KOPT-K1 (cell line): ENCODE data around the gene VANGL1.
A peak's percentile ranks its signal among the peaks of the same experiment; 100 is the strongest.

ENCODE experiments used
- H3K27ac ChIP-seq: fragments of 200-600 bp; sonication (generic); 2 replicates; pipeline ENCODE4 v1.5.1; 2016; ENCODE audit warnings: antibody characterized with exemption, mild to moderate bottlenecking, low read depth, low read length; ENCODE audit not compliant: poor library complexity, severe bottlenecking
- H3K36me3 ChIP-seq: fragments of 200-600 bp; sonication (generic); 2 replicates; pipeline ENCODE4 v1.5.1; 2017; ENCODE audit warnings: antibody characterized with exemption, mild to moderate bottlenecking, low read length, moderate library complexity; ENCODE audit not compliant: insufficient read depth
- H3K9me3 ChIP-seq: fragments of 200-600 bp; sonication (generic); 2 replicates; pipeline ENCODE4 v1.5.1; 2017; ENCODE audit warnings: antibody characterized with exemption, low read length, mild to moderate bottlenecking; ENCODE audit not compliant: insufficient read depth, poor library complexity, severe bottlenecking

The VANGL1 gene

DNA sequence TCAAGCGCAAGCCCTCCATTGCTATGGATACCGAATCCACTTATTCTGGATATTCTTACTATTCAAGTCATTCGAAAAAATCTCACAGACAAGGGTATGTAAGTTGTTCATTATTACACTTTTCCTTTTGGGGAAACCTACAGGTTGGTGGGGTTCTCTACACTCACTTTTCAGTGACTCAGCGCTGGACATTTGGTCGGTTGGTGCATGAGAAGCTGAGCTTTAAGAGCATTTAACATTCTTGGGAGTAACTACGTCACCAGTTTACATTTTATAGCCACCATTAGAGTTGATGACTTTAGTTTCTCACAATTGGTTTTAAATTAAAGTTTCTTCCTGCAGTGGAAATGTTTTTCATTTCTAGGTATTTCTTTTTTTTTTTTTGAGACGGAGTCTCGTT is 9.6 kb downstream of the VANGL1 start:
- H3K27ac ChIP-seq: peak overlapping the region; percentile 84
- H3K36me3 ChIP-seq: peaks cover 50% of the 10 kb centered on the region
- no peaks in the 10 kb centered on the region for H3K9me3 ChIP-seq

- peak overlapping the region; percentile 53 for H3K27ac ChIP-seq
- H3K9me3 ChIP-seq: no peaks in the 10 kb centered on the region
- peaks cover 58% of the 10 kb centered on the region for H3K36me3 ChIP-seq
Measured at GRCh38 chr1:115652236-115652788, 10.5 kb downstream of the VANGL1 start.

- Histone ChIP-seq H3K36me3 (peaks cover 76% of the 10 kb centered on the region), H3K9me3 (peaks cover 6% of the 10 kb centered on the region), H3K27ac (peak overlapping the region; percentile 89)
Measured at GRCh38 chr1:115654125-115654524, 12.4 kb downstream of the VANGL1 start.

GRCh38 chr1:115654663-115655305 is 13.0 kb downstream of the VANGL1 start:
- Histone ChIP-seq H3K27ac (peak overlapping the region; percentile 89), H3K36me3 (peaks cover 82% of the 10 kb centered on the region), H3K9me3 (peaks cover 6% of the 10 kb centered on the region)

- Histone ChIP-seq H3K27ac (peak overlapping the region; percentile 89), H3K36me3 (peaks cover 87% of the 10 kb centered on the region), H3K9me3 (peaks cover 6% of the 10 kb centered on the region)
Measured at GRCh38 chr1:115655306-115655663, 13.5 kb downstream of the VANGL1 start.

DNA sequence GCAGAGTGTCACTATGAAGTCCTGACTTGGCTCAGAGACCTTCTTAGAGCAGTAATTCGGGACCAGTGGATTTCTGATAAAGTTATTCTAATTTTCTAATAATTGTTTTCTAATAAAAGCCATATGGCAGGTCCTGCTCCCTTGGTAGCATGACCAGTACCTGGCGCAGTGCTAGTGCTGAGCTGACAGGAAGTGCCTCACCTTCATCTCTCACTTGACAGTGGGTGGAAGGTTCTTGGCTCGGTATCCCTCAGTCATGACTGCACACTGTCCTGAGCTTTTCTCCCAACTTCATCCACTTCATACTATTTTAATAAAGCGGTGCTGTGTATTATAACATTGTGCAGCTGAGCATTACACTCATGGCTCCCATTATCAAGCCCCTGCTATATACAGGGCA is 14.1 kb downstream of the VANGL1 start:
- Histone ChIP-seq H3K36me3 (peaks cover 89% of the 10 kb centered on the region), H3K27ac (peak overlapping the region; percentile 89), H3K9me3 (peaks cover 6% of the 10 kb centered on the region)

GRCh38 chr1:115656461-115657077 is 14.8 kb downstream of the VANGL1 start:
- H3K36me3 ChIP-seq: peaks cover 89% of the 10 kb centered on the region
- peak overlapping the region; percentile 89 for H3K27ac ChIP-seq
- H3K9me3 ChIP-seq: peaks cover 6% of the 10 kb centered on the region

- H3K36me3 ChIP-seq: peaks cover 89% of the 10 kb centered on the region
- peaks cover 6% of the 10 kb centered on the region for H3K9me3 ChIP-seq
- H3K27ac ChIP-seq: peak overlapping the region; percentile 89
Measured at GRCh38 chr1:115658646-115659045, 16.9 kb downstream of the VANGL1 start.

DNA sequence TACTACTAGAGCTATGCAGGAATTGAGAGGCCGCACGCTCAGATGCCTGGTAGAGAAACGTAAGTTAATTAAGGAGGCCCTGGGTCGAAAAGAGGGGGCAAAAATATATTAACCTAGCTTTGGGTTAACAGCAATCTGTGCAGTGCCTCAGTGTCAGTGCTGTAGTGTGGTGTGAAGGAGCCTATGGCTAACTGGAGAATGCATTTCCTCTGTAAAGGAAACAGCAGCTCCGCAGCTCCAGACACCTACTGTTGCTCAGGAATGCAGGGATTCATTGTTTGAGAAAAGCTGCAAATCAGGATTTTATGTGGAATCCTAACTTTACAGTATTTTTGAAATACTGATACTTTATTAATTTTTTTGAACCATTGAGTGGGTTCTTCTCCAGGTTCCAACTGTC is 18.4 kb downstream of the VANGL1 start:
- Histone ChIP-seq H3K27ac (no peak overlapping the region), H3K9me3 (peaks cover 6% of the 10 kb centered on the region), H3K36me3 (peaks cover 94% of the 10 kb centered on the region)

- Histone ChIP-seq H3K9me3 (peaks cover 6% of the 10 kb centered on the region), H3K27ac (no peak overlapping the region), H3K36me3 (peaks cover 96% of the 10 kb centered on the region)
Measured at GRCh38 chr1:115661157-115661556, 19.4 kb downstream of the VANGL1 start.

DNA sequence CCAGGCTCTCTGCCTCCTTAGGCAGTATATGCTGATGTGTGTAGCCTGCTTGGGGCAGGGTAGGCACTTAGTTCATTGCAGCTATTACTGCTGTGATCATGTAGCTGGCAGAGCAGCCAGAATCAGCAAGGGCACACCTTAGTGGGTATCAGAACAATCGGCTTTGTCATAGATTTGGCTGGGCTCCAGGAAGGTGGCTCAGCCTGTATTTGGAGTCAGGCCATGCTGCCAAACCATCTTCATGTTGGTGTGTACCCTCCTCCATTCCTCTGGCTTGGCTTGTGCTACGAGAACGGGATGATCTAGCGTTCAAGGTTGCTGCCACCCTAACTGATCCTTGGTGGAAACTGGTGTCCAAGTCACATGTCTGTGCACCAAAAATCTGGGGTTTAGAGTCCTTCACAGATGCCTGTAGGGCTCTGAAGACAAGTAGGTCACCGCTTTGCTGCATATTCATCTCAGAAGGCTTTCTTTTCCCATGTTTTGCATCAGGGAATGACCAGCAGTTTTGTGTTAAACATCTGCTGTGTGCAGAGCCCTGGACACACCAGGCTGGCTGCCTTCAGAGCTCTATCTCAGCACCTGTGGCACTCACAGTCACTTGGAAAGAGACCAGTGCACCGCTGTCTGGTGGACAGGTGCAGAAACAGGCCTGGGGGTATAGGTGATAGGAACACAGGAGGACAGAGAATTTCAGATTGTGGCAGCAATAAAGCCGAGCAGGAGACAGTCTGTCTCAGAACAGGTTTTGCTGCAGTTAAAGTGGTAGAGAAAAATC is 23.7 kb downstream of the VANGL1 start:
- peak overlapping the region; percentile 98 for H3K27ac ChIP-seq
- peaks cover 95% of the 10 kb centered on the region for H3K36me3 ChIP-seq
- H3K9me3 ChIP-seq: no peaks in the 10 kb centered on the region

- Histone ChIP-seq H3K36me3 (peaks cover 91% of the 10 kb centered on the region), H3K27ac (peak overlapping the region; percentile 98), H3K9me3 (no peaks in the 10 kb centered on the region)
Measured at GRCh38 chr1:115666206-115666605, 24.4 kb downstream of the VANGL1 start.

DNA sequence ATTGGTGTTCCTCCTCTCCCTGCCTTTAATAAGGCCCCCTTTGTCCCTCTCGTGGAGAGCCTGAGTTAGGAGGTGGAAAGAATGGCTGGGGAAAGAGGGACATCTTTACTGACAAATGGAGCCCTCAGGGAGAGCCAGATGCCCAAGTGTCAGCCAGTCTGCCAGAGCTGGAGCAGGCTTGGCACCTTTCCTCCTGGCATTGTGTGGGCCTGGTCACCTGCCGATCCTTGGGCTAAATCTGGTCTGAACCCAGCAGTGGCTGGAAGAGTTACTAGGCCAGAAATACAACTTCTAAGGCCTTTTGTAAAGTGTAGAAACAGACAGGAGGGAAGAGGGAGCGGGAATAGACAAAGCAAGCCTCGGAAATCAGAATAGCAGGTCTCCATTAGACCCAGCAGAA is 24.9 kb downstream of the VANGL1 start:
- Histone ChIP-seq H3K9me3 (no peaks in the 10 kb centered on the region), H3K27ac (peak overlapping the region; percentile 98), H3K36me3 (peaks cover 91% of the 10 kb centered on the region)

DNA sequence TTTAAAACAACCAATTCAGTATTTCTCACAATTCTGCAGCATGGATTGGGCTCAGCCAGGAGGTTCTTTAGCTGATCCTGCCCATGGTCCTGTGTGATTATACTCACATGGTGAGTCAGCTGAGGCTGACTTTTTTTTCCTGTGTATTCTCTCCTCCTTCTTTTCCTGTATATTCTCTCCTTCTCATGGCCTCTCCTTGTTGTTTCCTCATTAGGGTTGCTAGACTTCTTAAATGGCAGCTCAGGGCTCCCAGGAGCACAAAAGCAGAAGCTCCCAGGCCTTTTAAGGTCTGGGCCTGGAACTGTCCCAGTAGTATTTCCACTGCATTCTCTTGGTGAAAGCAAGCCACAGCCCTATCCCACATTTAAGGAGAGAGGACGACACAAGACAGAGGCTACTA is 26.8 kb downstream of the VANGL1 start:
- H3K36me3 ChIP-seq: peaks cover 91% of the 10 kb centered on the region
- H3K9me3 ChIP-seq: no peaks in the 10 kb centered on the region
- peak overlapping the region; percentile 98 for H3K27ac ChIP-seq

DNA sequence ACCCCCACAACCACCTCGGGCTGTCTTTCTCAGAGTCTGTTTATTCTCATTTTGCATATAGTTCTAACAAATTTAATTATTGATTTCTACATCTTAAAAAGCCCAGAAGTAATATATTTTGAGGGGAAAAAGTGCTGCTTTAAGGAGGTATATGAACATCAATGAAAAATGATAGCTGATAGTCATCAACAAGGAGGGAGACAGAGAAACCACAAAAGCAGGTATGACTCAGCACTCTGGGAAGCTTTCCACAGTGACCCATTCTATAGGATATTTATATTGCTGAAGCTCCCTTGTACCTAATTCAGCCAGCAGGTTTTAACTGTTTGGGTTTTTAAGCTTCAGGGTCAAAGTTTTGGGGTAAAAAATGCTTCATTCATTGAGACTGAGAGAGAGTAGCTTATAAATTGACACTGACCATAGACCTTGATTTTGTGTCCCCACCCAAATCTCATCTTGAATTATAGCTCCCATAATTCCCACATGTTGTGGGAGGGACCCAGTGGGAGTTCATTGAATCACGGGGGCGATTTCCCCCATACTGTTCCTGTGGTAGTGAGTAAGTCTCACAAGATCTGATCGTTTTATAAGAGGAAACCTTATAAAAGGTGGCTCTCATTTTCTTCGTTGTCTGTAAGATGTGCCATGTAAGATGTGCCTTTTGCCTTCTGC is 27.4 kb downstream of the VANGL1 start:
- H3K27ac ChIP-seq: peak overlapping the region; percentile 98
- H3K9me3 ChIP-seq: no peaks in the 10 kb centered on the region
- peaks cover 91% of the 10 kb centered on the region for H3K36me3 ChIP-seq
